ENCODE data around the gene CATSPERB.
"Not testable (repeated sequence)": the region's sequence is repeated elsewhere in the genome, so short reads cannot be mapped to it uniquely, and the experiment has no call there.

Gene CATSPERB

GRCh38 chr14:91573894-91574837 is 157.7 kb downstream of the CATSPERB start:
- peak; percentile 72 for DNase-seq

GRCh38 chr14:91573528-91573893 is 158.4 kb downstream of the CATSPERB start:
- no peak for DNase-seq

GRCh38 chr14:91570021-91570420 is 161.9 kb downstream of the CATSPERB start:
- DNase-seq, result no peak

- no peak for DNase-seq
Observed at GRCh38 chr14:91569301-91569700, 162.6 kb downstream of the CATSPERB start.

GRCh38 chr14:91568626-91569025 is 163.3 kb downstream of the CATSPERB start:
- no peak for DNase-seq

- not testable (repeated sequence) for DNase-seq
Observed at GRCh38 chr14:91567827-91568226, 164.1 kb downstream of the CATSPERB start.

- DNase-seq, result no peak
Observed at GRCh38 chr14:91555531-91555930, 176.4 kb downstream of the CATSPERB start.

- no peak for DNase-seq
Observed at GRCh38 chr14:91554535-91555332, 177.2 kb downstream of the CATSPERB start.

- DNase-seq, result no peak
Observed at GRCh38 chr14:91548108-91548507, 183.8 kb downstream of the CATSPERB start.

GRCh38 chr14:91545946-91546716 is 185.8 kb downstream of the CATSPERB start:
- no peak for DNase-seq

- DNase-seq, result no peak
Observed at GRCh38 chr14:91545204-91545603, 186.7 kb downstream of the CATSPERB start.

GRCh38 chr14:91536327-91536726 is 195.6 kb downstream of the CATSPERB start:
- DNase-seq, result no peak

- not testable (repeated sequence) for DNase-seq
Observed at GRCh38 chr14:91534059-91534458, 197.8 kb downstream of the CATSPERB start.

- no peak for DNase-seq
Observed at GRCh38 chr14:91533623-91534022, 198.3 kb downstream of the CATSPERB start.
